ENCODE data around the gene LRRC36.

LRRC36 gene

GRCh38 chr16:67397036-67397801, 70.6 kb downstream of the LRRC36 start:
- no peak overlapping the region for H3K27ac ChIP-seq (ENCODE audit: extremely low read depth, low read depth, low read length)
- no peak for TF ChIP-seq ZNF792 (tag by site-specific recombination; IDR thresholded peaks at IDR 0.05)
- TF ChIP-seq ZBTB20 (tag by site-specific recombination; IDR thresholded peaks at IDR 0.05): no peak
- TF ChIP-seq, protein P1, sequence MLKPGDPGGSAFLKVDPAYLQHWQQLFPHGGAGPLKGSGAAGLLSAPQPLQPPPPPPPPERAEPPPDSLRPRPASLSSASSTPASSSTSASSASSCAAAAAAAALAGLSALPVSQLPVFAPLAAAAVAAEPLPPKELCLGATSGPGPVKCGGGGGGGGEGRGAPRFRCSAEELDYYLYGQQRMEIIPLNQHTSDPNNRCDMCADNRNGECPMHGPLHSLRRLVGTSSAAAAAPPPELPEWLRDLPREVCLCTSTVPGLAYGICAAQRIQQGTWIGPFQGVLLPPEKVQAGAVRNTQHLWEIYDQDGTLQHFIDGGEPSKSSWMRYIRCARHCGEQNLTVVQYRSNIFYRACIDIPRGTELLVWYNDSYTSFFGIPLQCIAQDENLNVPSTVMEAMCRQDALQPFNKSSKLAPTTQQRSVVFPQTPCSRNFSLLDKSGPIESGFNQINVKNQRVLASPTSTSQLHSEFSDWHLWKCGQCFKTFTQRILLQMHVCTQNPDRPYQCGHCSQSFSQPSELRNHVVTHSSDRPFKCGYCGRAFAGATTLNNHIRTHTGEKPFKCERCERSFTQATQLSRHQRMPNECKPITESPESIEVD (tag by site-specific recombination; IDR thresholded peaks at IDR 0.05): no peak
- TF ChIP-seq KLF8 (tag by site-specific recombination; IDR thresholded peaks at IDR 0.05): no peak
- H3K9me3 ChIP-seq (ENCODE audit: control insufficient read depth, insufficient read depth, low read depth, low read length): no peaks in the 10 kb centered on the region
- H3K4me1 ChIP-seq (ENCODE audit: control insufficient read depth, insufficient read depth, low read length): peaks cover 14% of the 10 kb centered on the region
- CTCF ChIA-PET: interaction anchor here (0.5 to 0.7 kb wide), 2 partner anchors 409 to 603 kb away, joined by 3 read pairs; partner anchors contain the start of gene CES4A
- no peaks in the 10 kb centered on the region for H3K36me3 ChIP-seq (ENCODE audit: control insufficient read depth in 2 of 2, insufficient read depth in 1 of 2, low read length in 2 of 2)
- POLR2A ChIA-PET: no interaction called here
- no peak overlapping the region for H3K4me3 ChIP-seq (ENCODE audit: low read depth, low read length)

GRCh38 chr16:67397812-67398545, 71.4 kb downstream of the LRRC36 start:
- Histone ChIP-seq H3K9me3 (ENCODE audit: control insufficient read depth, insufficient read depth, low read depth, low read length) (no peaks in the 10 kb centered on the region), H3K27ac (ENCODE audit: extremely low read depth, low read depth, low read length) (no peak overlapping the region), H3K4me1 (ENCODE audit: control insufficient read depth, insufficient read depth, low read length) (peaks cover 10% of the 10 kb centered on the region), H3K4me3 (ENCODE audit: low read depth, low read length) (no peak overlapping the region), H3K36me3 (ENCODE audit: control insufficient read depth in 2 of 2, insufficient read depth in 1 of 2, low read length in 2 of 2) (no peaks in the 10 kb centered on the region)
- ChIA-PET CTCF (no interaction called here), POLR2A (no interaction called here)
- no peak for TF ChIP-seq ZNF473 (tag by site-specific recombination; IDR thresholded peaks at IDR 0.05)
- TF ChIP-seq, protein P2, sequence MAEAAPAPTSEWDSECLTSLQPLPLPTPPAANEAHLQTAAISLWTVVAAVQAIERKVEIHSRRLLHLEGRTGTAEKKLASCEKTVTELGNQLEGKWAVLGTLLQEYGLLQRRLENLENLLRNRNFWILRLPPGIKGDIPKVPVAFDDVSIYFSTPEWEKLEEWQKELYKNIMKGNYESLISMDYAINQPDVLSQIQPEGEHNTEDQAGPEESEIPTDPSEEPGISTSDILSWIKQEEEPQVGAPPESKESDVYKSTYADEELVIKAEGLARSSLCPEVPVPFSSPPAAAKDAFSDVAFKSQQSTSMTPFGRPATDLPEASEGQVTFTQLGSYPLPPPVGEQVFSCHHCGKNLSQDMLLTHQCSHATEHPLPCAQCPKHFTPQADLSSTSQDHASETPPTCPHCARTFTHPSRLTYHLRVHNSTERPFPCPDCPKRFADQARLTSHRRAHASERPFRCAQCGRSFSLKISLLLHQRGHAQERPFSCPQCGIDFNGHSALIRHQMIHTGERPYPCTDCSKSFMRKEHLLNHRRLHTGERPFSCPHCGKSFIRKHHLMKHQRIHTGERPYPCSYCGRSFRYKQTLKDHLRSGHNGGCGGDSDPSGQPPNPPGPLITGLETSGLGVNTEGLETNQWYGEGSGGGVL (tag by site-specific recombination; IDR thresholded peaks at IDR 0.05): 0 out of 2 replicates have a peak, but pooled peaks have one; percentile 16

DNA sequence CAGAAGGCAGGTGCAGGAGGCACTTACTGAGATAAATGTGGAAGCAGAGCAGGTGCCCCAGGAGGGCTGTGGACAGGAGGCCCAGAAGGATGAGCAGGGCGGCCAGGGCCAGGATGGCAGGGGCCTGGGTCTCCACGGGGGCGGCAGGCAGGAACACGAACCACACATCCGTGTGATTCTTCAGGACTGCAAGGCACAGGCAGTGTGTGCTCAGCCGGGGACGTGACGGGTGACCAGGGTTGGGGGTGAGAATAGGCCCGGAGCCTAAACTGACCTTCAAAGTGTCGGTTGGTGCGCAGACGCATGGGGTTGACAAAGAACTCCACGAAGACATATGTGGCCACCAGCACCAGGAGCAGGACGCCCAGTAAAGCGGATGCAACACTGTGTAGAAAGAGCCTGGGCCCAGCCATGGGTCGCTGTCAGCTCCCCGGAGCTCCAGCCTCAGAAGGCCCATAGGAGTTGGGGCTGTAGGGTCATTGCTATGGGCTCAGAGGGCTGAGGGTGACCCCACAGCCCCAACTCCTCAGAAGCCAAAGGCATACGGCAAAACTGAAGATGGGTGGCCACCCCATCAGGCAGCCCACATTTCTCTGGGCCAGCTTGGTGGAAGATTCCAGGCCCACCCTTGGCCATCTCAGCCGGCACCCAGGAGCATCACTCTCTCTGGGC, 72.1 kb downstream of the LRRC36 start:
- TF ChIP-seq ZNF768 (tag by site-specific recombination; IDR thresholded peaks at IDR 0.05) (no peak), ZNF18 (tag by site-specific recombination; IDR thresholded peaks at IDR 0.05) (no peak), ZNF785 (tag by site-specific recombination; IDR thresholded peaks at IDR 0.05) (no peak)
- H3K4me1 ChIP-seq (ENCODE audit: control insufficient read depth, insufficient read depth, low read length): peaks cover 8% of the 10 kb centered on the region
- H3K9me3 ChIP-seq (ENCODE audit: control insufficient read depth, insufficient read depth, low read depth, low read length): no peaks in the 10 kb centered on the region
- no peaks in the 10 kb centered on the region for H3K36me3 ChIP-seq (ENCODE audit: control insufficient read depth in 2 of 2, insufficient read depth in 1 of 2, low read length in 2 of 2)
- H3K27ac ChIP-seq (ENCODE audit: extremely low read depth, low read depth, low read length): no peak overlapping the region
- H3K4me3 ChIP-seq (ENCODE audit: low read depth, low read length): no peak overlapping the region
- CTCF ChIA-PET: interaction anchor here (1.0 to 1.3 kb wide), 3 partner anchors 72 to 120 kb away, joined by 3 to 5 read pairs (median 3); partner anchors contain the start of genes KCTD19 and LRRC36
- POLR2A ChIA-PET: no interaction called here
